Pulmonary artery endothelial cell (primary cell): Measurements from ENCODE around the gene PLB1. TPM values are rescaled to one million over a fixed set of nuclear protein-coding genes. Genes with fewer than 3 reads are reported as not detected.
"Not testable (repeated sequence)": the region's sequence is repeated elsewhere in the genome, so short reads cannot be mapped to it uniquely, and the experiment has no call there.

Experiments
- DNase-seq: peaks from one replicate; pipeline ENCODE4 v3.0.0-alpha.2; 2011; ENCODE audit warnings: low read depth, low spot score
- total RNA-seq: library from RNA; depleted of rRNA; stranded (reverse); fragments of >200 nt; gene quantifications from 2 replicates; pipeline ENCODE4 v1.2.3, GENCODE V29; 2014

PLB1 gene
- total RNA-seq, 1 donor from 2014 or later: 0.46 TPM

DNA sequence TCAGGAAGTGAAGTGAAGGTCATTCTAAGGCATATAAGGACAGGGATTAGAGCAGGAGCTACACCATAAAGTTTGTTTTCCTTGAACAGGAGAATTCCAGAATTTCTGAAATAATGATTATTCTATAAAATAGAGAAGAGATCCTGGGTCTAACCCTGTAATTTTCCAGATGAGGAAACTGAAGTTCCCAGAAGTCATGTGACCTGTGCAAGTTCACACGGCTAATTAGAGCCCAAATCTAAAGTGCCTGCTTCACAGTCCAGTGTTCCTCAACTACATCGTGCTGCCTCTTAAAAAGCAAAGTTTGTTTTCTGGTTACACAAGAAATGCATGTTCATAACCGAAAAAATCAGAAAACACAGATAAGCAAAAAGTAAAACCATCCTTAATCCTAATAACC, 34.9 kb downstream of the PLB1 start:
- DNase-seq: no peak

DNA sequence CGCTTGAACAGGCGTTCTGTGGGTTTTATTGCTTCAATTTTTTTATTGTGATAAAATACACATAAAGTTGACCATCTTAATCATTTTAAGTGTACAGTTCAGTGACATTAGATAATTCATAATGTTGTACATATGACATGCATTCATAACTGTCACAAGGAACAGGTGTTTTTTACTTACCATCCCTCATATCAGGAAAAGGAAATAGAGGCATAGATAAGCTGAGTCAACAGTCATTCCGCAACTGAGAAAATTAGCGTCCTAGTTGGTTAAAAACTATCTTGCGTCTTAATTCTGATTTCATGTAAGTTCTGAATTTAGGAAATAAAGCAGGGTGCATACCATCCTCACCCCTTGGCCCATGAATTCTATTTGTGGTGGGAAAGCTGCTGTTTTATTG, 36.5 kb downstream of the PLB1 start:
- no peak for DNase-seq

DNA sequence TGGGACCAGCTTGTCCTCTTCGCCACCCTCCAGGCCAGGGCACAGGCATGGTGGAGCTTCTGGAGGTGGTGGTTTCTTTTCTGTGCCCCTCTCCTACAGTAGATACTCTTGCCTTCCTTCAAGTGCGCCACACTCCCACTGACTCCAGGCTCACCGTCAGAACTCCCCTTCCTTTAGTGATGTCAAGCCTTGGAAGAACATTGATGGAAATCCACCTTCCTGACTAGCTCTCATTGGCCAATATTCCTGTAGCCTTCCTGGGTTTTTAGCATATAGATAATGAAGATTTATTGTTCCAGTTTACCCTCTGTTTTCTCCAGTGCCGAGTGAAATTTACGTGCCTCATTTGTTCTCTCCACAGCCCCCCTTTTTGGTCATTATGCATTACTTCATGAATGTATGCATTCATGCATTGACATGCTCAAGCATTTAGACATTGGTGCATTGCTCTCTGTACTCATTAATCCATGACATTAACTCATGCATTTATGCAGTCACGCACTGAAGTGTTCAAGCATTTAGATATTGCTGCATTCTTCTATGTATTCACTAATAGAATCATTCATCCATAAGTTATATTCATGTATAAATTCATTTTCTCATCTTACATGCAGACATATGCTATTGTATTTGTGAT, 37.3 kb downstream of the PLB1 start:
- DNase-seq: no peak

- no peak for DNase-seq
These were observed 39.0 kb downstream of the PLB1 start for GRCh38 chr2:28534817-28535216.

DNA sequence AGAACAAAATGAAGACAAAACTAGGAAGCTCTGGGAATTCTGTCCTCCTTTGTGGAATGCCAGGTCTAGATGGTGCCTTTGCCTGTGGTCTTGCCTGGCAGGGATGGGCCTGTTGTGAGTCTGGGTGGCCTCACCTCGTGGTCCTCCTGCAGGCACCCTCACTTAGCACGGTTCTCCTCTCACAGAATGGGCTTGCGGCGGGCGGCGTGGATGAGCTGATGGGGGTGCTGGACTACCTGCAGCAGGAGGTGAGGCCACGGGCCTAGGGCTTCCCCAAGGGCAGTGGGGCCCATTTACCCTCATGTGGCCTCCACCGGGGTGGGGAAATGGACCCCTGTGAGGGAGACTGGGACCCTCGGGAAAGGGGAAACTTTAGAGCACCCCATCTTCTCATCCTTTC, 42.3 kb downstream of the PLB1 start:
- no peak for DNase-seq

- no peak for DNase-seq
These were observed 42.8 kb downstream of the PLB1 start for GRCh38 chr2:28538652-28539051.

DNA sequence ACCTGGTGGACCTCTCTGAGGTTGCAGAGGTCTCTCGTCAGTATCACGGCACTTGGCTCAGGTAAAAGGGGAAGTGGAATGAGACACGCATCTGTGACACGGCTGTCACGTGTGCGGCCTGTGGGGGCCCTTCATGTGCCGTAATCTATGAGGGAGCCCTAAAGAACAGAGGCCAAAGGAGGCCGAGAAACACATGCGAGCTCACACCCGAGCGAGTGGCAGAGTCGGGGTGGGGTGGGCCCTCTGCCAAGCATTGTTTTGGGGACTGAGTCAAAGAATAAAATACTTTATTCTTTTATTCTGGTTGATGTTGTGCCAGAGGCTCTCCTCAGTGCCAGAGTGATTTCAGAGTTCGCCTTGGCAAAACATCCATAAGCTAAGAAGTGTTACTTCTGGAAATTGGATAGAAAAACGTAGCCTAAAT, 43.3 kb downstream of the PLB1 start:
- peak; percentile 22 for DNase-seq

DNA sequence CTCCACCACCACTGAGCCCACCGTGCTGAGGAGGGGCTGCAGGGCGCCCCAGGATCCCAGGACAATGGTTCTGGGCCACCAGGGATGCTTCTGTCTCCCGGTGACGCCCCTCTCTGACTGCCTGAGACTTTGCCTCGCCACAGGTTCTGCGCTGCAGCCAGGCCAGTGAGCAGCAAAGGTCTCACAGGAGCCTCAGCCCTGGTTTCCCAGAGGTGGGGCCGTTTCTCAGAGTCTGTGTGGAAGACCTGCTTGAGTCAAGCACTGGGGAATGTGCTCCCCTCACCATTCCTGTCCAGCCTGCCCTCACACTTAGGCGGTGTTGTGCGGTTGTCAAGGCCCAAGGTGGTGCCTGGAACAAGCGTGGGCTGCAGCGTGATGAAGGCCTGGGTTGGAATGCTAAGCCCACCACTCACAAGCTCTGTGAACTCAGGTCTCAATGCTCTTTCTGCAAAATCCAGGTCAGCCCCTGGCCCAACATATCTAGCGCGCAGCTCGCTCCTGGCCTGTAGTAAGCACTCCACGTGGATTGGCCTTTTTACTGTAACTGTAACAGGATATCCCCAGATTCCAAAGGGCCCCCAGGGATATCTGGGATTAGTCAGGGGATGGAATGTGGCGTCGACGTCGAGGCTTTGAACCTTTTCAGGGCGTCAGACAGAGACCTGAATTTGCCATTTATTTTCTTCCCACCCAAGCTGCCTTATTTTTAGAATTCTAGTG, 47.6 kb downstream of the PLB1 start:
- DNase-seq: no peak

DNA sequence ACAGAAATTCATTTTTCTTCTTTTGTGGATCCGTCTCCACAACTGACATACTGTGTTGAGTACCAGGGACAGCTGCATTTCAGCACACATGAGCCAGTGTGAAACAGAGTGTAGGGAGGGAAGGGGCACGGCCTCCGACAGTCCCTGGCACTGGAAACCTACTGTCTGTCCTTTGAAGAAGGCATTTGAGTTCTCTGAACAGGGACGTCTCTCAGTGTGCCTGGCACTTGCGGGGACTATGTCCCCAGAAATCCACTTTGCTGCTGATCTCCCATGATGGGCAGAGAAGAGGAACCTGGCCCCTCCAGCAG, 48.1 kb downstream of the PLB1 start:
- DNase-seq: no peak

DNA sequence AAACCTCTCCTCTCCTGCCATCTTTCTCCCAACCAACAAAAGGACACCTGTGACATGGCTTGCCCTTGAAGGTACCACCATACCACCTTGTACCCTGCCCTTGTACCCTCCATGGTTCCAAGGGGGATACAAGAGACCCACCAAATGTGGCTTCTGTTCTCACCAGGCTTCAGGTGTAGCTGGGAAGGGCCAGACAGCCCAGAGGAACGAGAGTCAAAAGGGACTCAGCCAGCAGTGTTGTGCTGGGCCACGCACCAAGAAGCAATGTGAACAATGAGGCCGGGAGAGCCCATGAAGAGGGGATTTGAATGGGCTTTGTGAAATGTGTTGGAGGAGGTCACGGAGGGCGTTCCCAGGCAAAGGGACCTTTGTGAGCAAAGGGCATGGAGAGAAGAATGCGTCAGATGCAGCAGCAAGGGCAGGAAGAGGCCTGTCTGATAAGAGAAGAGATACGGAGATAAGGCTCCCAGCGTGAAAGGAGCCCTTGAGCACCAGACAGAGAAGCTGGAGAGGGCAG, 48.6 kb downstream of the PLB1 start:
- no peak for DNase-seq

DNA sequence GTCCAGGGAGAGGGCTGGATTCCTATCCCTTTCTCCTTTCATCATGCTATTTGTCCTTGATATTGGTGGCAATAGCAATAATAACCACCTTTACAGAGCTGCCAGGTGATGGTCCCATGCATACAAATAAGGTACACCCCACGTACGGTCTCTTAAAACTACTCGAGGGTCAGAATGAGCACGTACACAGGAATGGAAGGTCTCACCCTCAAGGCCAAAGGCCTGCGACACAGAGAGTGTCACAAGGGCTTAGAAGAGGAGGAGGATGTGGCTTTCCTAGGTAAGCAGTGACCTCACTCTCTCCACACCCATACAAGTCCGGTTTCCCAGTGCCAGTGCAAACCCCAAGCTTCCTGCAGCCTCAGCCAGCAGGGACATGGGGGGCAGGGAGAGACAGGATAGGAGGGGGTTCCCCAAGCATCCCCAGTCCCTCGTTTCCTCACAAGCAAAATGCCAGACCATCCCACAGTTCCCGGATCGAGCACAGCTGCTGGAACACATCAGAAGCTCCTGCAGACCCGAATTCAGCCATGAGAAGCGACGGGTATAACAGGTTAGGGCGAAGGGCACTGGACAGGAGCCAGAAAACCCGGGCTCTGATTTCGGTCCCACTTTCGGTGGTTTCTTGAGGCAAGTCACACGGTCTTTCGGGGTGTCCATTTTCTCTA, 49.2 kb downstream of the PLB1 start:
- no peak for DNase-seq

- DNase-seq: no peak
These were observed 49.8 kb downstream of the PLB1 start for GRCh38 chr2:28545590-28546200.

- DNase-seq: no peak
These were observed 50.4 kb downstream of the PLB1 start for GRCh38 chr2:28546242-28546641.

- no peak for DNase-seq
These were observed 51.5 kb downstream of the PLB1 start for GRCh38 chr2:28547223-28547860.

DNA sequence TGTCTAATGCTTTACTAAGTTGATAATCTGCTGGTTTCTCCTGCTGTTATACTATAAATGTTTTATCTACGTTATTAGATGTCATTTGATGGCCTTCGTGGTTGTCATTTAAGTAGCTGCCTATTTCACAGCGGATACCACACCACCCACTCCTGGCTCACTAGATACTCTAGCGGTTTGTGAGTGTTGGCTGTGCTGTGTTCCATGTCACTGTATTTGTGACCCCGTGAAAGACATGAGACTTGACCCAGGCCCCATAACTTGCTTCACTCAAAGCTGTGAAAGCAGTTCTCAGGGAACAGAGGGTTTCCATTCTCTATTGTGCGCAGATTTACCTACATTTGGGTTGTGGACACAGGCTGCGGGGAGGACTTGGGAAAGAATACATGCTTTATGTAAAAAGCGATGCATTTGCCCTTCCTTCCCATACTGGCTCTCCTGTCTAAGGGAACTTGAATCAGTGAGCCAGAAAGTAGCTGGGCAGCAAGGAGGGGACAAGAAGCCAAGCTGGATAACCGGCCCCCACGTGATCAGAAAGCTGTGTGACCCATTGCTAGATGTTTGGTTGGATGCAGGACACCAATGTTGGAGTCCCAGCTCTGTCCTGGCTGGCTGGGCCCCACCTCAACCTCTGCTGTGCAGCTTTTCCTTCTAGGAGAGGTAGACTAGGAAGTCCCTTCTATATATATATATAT, 52.2 kb downstream of the PLB1 start:
- DNase-seq: no peak

DNA sequence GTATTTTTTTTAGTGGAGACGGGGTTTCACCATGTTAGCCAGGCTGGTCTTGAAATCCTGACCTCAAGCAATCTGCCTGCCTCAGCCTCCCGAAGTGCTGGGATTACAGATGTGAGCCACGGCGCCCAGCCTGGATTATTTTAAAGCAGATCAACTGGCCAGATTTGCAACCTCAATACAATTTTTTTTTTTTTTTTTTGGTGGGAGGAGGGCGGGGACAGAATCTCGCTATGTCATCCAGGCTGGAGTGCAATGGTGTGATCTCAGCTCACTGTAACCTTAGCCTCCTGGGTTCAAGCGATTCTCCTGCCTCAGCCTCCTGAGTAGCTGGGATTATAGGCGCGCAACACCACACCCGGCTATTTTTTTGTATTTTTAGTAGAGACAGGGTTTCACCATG, 54.5 kb downstream of the PLB1 start:
- not testable (repeated sequence) for DNase-seq

DNA sequence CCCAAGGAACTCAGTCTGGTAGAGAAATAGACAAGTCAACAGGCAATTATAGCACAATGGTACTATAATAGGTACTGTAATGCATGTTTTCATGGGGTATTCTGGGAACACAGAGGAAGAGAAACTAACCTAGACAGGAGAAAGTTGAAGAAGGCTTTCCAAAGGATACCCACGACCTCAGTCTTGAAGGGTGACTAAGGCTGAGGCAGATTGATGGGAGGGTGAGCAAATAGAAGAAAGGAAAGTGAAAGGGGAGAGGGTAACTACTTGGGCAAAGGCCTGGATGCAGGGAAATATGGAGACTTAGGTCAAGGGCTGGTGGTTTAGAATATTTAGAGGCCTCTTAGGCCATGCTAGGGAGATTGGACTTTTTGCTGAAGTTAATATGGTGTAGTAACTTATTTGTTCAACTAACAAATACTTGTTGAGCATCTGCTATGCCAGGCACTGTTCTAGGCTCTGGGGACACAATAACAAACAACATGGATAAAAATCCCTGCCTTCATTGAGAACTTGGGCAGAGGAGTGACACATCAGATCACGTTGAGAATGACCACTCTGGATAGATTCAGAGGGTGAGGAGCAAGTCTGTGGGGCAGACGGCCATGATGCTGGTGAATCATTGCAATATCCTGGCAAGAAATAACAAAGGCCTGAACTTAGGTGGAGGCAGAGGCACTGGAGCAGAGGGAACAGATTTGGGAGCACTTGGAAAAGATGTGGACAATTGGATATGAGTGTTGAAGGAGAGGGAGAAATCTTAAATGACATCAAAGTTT, 56.4 kb downstream of the PLB1 start:
- DNase-seq: no peak

- no peak for DNase-seq
These were observed 60.4 kb downstream of the PLB1 start for GRCh38 chr2:28556303-28556702.

DNA sequence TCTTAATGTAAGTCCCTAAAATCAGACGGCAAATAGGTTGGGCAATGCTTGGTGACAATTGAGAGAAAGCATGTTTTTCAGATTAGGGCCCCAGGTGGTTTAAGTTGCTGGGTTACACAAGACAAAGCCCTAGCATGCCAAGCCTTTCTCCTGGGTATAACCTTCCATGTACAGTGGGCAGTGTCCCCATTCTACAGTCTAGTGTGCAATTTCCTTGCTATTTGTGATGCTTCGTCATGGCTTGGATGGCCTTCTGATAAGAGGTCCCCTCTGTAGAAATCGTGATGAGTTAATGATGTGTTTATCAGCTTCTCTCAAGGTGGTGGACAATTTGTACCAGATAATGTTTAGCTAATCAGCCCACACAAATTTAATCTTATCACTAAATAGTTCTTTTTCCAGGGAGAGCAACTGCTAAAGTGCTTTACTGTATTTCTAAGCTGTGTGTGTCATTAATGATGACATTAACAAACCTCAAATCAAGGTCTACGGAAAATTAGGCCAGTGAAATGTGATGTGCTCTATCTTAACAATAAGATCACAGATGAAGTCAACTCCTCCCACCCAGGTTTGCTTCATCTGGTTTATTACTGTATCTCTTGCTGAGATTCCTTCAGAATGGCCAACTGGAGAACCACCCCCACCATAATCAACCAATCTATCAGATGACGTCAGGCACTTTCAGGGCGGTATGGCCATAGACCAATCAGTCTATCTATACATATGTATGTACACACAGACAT, 61.7 kb downstream of the PLB1 start:
- no peak for DNase-seq
